ENCODE results near the gene UBTF. TPM values are rescaled to one million over a fixed set of nuclear protein-coding genes. Genes with fewer than 3 reads are reported as not detected.

UBTF gene
- total RNA-seq, 5 donors from 2014 or later (not counting 1 experiment from before 2014, with no cell fraction given) = 162 to 228 (median 213) TPM

DNA sequence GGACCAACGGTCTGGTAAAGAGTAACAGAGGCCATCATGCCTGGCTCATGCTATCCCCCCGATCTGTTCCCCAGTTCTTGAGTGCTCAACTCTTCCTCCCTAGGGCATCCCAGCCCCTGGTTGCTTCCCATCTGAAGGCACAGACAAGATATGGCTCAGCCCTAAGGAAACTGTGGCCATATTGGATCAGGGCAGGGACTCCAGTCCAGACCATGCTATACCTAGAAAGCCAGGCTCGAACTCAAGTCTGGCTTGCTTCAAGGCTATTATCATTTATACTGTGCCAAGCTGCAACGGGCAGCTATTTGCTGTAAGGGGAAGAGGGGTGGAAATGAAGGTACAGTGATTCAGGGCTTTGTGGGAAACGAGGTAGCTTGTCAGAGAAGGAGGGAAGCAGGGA, 2.8 kb downstream of the UBTF start:
- Mint-ChIP-seq H3K27ac (peak overlapping the region; percentile 94 to 98), H3K36me3 (peaks cover 34% of the 10 kb centered on the region), H3K4me1 (peaks cover 57 to 59% (median 58%) of the 10 kb centered on the region in 3 donors), H3K9me3 (no peaks in the 10 kb centered on the region), H3K4me3 (peak overlapping the region; percentile 80 to 84 (median 82)), H3K27me3 (peaks cover 0 to 1% of the 10 kb centered on the region in 2 donors)
- Histone ChIP-seq H3K9me3 (no peaks in the 10 kb centered on the region), H3K36me3 (ENCODE audit: control insufficient read depth in 2 of 2, extremely low read depth in 1 of 2, insufficient read depth in 1 of 2, low read length in 1 of 2) (peaks cover 7 to 42% of the 10 kb centered on the region in 2 donors), H3K27me3 (replicated peaks in 1 of 2; ENCODE audit: control insufficient read depth in 2 of 2, extremely low read depth in 1 of 2, insufficient read depth in 2 of 2, low read length in 1 of 2) (no peaks in the 10 kb centered on the region), H3K27ac (ENCODE audit: low read length) (peak overlapping the region; percentile 81), H3K4me3 (ENCODE audit: control insufficient read depth in 1 of 2, extremely low read depth in 1 of 2, low read length in 1 of 2) (peak overlapping the region; percentile 70 to 78), H3K4me1 (ENCODE audit: control insufficient read depth in 1 of 2, extremely low read depth in 1 of 2, insufficient read depth in 2 of 2, low read length in 2 of 2) (peaks cover 32 to 66% of the 10 kb centered on the region in 2 experiments)
- ChIA-PET CTCF (interaction anchor here (0.6 to 1.3 kb wide), 4 partner anchors 10 to 137 kb away, joined by 3 read pairs; no protein-coding TSS in a partner anchor), POLR2A (interaction anchor here (0.6 to 0.7 kb wide), 2 partner anchors 17 to 147 kb away, joined by 3 to 14 read pairs; partner anchors contain the start of gene ATXN7L3 (in 1 of the 2))
- WGBS (ENCODE audit: insufficient coverage) = 17% methylated on average over 3 of the region's 5 CpGs
- DNase-seq (peak in 1 of 35 experiments; percentile 18), ATAC-seq (replicated peaks in 1 of 4) (no peak)

DNA sequence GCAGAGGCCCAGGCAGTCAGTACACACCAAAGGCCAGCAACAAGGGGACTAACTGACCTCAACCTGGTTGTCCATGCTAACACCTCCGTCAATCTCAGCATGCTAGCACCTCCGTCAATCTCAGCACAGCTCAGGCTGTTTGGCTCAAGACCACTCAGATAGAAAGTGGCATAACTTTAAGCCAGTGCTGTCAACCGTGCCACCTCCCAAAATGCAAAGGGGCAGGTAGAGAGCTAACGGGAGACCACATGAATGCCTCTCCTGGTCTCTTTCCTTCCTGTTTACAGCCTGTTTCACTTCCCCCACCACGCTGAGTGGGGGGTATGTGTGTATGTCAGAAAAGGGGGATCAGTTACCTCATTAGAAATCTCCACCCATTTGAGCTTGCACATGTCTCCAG, 3.3 kb downstream of the UBTF start:
- Histone ChIP-seq H3K27ac (ENCODE audit: low read length) (peak overlapping the region; percentile 81), H3K4me1 (ENCODE audit: control insufficient read depth in 1 of 2, extremely low read depth in 1 of 2, insufficient read depth in 2 of 2, low read length in 2 of 2) (peaks cover 32 to 70% of the 10 kb centered on the region in 2 experiments), H3K4me3 (ENCODE audit: control insufficient read depth in 1 of 2, extremely low read depth in 1 of 2, low read length in 1 of 2) (peak overlapping the region; percentile 70 to 78), H3K27me3 (replicated peaks in 1 of 2; ENCODE audit: control insufficient read depth in 2 of 2, extremely low read depth in 1 of 2, insufficient read depth in 2 of 2, low read length in 1 of 2) (no peaks in the 10 kb centered on the region), H3K36me3 (ENCODE audit: control insufficient read depth in 2 of 2, extremely low read depth in 1 of 2, insufficient read depth in 1 of 2, low read length in 1 of 2) (peaks cover 10 to 47% of the 10 kb centered on the region in 2 donors), H3K9me3 (no peaks in the 10 kb centered on the region)
- H3K4me1 Mint-ChIP-seq = peaks cover 62 to 63% (median 63%) of the 10 kb centered on the region in 3 donors
- H3K27ac Mint-ChIP-seq = peak overlapping the region; percentile 94 to 98
- ATAC-seq (replicated peaks in 1 of 4) = peak; percentile 8 to 23 (median 20)
- CTCF ChIA-PET = interaction anchor here in 1 of 2 donors (0.9 to 1.3 kb wide), 3 partner anchors 10 to 111 kb away, joined by 3 read pairs; no protein-coding TSS in a partner anchor
- no peaks in the 10 kb centered on the region for H3K9me3 Mint-ChIP-seq
- WGBS (ENCODE audit: insufficient coverage) = 7% methylated on average over 2 of the region's 5 CpGs
- peak overlapping the region; percentile 80 to 84 (median 82) for H3K4me3 Mint-ChIP-seq
- DNase-seq = peak in 33 of 35 experiments; percentile 19 to 77 (median 53)
- no peaks in the 10 kb centered on the region for H3K27me3 Mint-ChIP-seq
- peaks cover 38% of the 10 kb centered on the region for H3K36me3 Mint-ChIP-seq
- POLR2A ChIA-PET = interaction anchor here in 1 of 2 donors (0.6 kb wide), 1 partner anchor 16 kb away, joined by 14 read pairs; the partner anchor contains the start of gene ATXN7L3

DNA sequence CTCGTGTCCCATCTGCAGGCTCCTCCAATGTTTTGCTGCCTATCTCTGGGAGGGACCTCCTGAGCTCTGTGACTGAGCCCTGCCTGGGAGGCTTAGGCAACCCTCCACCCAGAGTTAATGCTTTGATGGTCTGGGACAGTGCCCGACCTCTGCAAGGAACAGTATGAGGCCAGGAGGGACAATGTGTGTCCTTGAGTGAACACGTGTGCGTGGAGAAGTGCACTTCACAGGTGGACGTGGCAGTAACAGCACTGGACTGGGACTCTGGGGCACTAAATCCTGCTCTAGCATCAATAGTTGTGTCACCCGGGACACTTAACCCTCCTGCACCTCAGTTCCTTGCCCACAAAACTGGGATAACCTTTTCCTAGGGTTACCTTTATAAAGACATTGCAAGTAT, 4.6 kb downstream of the UBTF start:
- 88% methylated on average over 1 of the region's 6 CpGs for WGBS (ENCODE audit: insufficient coverage)
- Mint-ChIP-seq H3K9me3 (no peaks in the 10 kb centered on the region), H3K36me3 (peaks cover 41% of the 10 kb centered on the region), H3K4me3 (peak overlapping the region; percentile 49 to 82 (median 80)), H3K4me1 (peaks cover 69 to 72% (median 70%) of the 10 kb centered on the region in 3 donors), H3K27ac (peak overlapping the region; percentile 94 to 98), H3K27me3 (no peaks in the 10 kb centered on the region)
- H3K27me3 ChIP-seq (replicated peaks in 1 of 2; ENCODE audit: control insufficient read depth in 2 of 2, extremely low read depth in 1 of 2, insufficient read depth in 2 of 2, low read length in 1 of 2) = no peaks in the 10 kb centered on the region
- ChIA-PET CTCF (no interaction called here), POLR2A (no interaction called here)
- H3K9me3 ChIP-seq = no peaks in the 10 kb centered on the region
- no peak overlapping the region for H3K4me3 ChIP-seq (ENCODE audit: control insufficient read depth in 1 of 2, extremely low read depth in 1 of 2, low read length in 1 of 2)
- peaks cover 15 to 55% of the 10 kb centered on the region in 2 donors for H3K36me3 ChIP-seq (ENCODE audit: control insufficient read depth in 2 of 2, extremely low read depth in 1 of 2, insufficient read depth in 1 of 2, low read length in 1 of 2)
- peak overlapping the region; percentile 81 for H3K27ac ChIP-seq (ENCODE audit: low read length)
- DNase-seq = no peak
- H3K4me1 ChIP-seq (ENCODE audit: control insufficient read depth in 1 of 2, extremely low read depth in 1 of 2, insufficient read depth in 2 of 2, low read length in 2 of 2) = peaks cover 36 to 83% of the 10 kb centered on the region in 2 experiments
- no peak for ATAC-seq (replicated peaks in 1 of 4)

DNA sequence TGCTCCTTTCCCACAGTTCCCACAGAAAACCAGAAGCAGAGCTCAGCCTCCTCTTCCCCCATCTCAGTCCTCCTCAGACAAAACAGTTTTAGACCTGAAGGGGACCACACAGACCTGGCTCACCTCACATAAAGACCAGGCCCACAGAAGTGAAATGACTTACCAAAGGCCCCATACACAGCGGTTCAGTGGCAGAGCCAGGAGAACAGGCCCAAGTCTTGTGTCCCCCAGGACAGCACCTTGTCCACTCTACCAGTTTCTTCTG, 5.3 kb downstream of the UBTF start:
- Histone ChIP-seq H3K27ac (ENCODE audit: low read length) (peak overlapping the region; percentile 46), H3K9me3 (no peaks in the 10 kb centered on the region), H3K4me3 (ENCODE audit: control insufficient read depth in 1 of 2, extremely low read depth in 1 of 2, low read length in 1 of 2) (no peak overlapping the region), H3K36me3 (ENCODE audit: control insufficient read depth in 2 of 2, extremely low read depth in 1 of 2, insufficient read depth in 1 of 2, low read length in 1 of 2) (peaks cover 22 to 62% of the 10 kb centered on the region in 2 donors), H3K4me1 (ENCODE audit: control insufficient read depth in 1 of 2, extremely low read depth in 1 of 2, insufficient read depth in 2 of 2, low read length in 2 of 2) (peaks cover 37 to 90% of the 10 kb centered on the region in 2 experiments), H3K27me3 (replicated peaks in 1 of 2; ENCODE audit: control insufficient read depth in 2 of 2, extremely low read depth in 1 of 2, insufficient read depth in 2 of 2, low read length in 1 of 2) (no peaks in the 10 kb centered on the region)
- CTCF ChIA-PET = interaction anchor here in 1 of 2 donors (1.5 kb wide), 1 partner anchor 132 kb away, joined by 4 read pairs; no protein-coding TSS in a partner anchor
- H3K9me3 Mint-ChIP-seq = no peaks in the 10 kb centered on the region
- H3K27ac Mint-ChIP-seq = peak overlapping the region; percentile 94 to 98
- peaks cover 72 to 77% (median 73%) of the 10 kb centered on the region in 3 donors for H3K4me1 Mint-ChIP-seq
- H3K4me3 Mint-ChIP-seq = peak overlapping the region in 1 of 3 donors; percentile 80
- no peak for ATAC-seq (replicated peaks in 1 of 4)
- H3K27me3 Mint-ChIP-seq = no peaks in the 10 kb centered on the region
- peaks cover 41% of the 10 kb centered on the region for H3K36me3 Mint-ChIP-seq
- no peak for DNase-seq
- POLR2A ChIA-PET = no interaction called here
- WGBS (ENCODE audit: insufficient coverage) = no CpG with 5 or more reads among the region's 1 CpG

DNA sequence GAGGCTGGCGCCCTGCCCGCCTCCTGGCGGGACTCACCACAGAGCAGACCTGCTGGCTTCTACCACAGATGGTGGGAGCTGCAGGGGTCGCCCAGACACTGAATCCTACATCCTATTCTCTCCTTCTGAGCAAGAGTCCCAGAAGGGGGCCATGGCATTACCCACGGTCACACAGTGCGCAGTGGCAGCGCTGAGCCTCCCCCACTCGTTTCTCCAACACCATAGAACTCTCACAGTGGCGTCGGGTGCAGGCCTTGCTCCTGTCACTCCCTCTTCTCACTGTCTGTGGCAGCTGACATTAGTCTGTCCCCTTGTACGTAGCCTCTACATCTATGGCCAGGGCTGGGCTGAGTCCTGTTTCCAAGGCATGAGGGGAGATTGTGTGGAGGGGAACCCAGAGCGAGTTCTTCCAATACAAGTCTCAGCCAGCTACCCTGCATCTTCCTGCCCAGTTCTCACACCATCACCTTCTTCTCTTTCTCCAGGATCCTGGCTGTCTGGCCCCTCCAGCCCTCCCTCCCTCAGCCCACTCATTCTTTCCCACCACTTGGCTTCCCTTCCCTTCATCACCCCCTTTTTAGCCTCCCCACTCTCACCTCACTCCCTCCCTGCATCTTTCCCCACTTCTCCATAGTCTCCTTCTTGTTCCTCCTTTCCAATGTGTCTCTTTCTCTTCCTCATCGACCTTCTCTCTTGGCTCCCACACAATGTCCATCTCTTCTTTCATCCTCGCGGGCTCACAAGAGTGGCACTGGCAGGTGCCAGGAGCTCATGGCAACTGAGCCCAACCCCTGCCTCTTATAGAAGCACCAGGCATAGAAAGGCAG, 5.9 kb downstream of the UBTF start:
- H3K4me3 Mint-ChIP-seq = peak overlapping the region in 1 of 3 donors; percentile 80
- no peaks in the 10 kb centered on the region for H3K27me3 ChIP-seq (replicated peaks in 1 of 2; ENCODE audit: control insufficient read depth in 2 of 2, extremely low read depth in 1 of 2, insufficient read depth in 2 of 2, low read length in 1 of 2)
- H3K9me3 ChIP-seq = no peaks in the 10 kb centered on the region
- peaks cover 42% of the 10 kb centered on the region for H3K36me3 Mint-ChIP-seq
- DNase-seq (no peak), ATAC-seq (replicated peaks in 1 of 4) (no peak)
- H3K27ac ChIP-seq (ENCODE audit: low read length) = peak overlapping the region; percentile 46
- POLR2A ChIA-PET = no interaction called here
- no peaks in the 10 kb centered on the region for H3K27me3 Mint-ChIP-seq
- 90% methylated on average over 10 of the region's 15 CpGs for WGBS (ENCODE audit: insufficient coverage)
- peaks cover 28 to 67% of the 10 kb centered on the region in 2 donors for H3K36me3 ChIP-seq (ENCODE audit: control insufficient read depth in 2 of 2, extremely low read depth in 1 of 2, insufficient read depth in 1 of 2, low read length in 1 of 2)
- peaks cover 38 to 95% of the 10 kb centered on the region in 2 experiments for H3K4me1 ChIP-seq (ENCODE audit: control insufficient read depth in 1 of 2, extremely low read depth in 1 of 2, insufficient read depth in 2 of 2, low read length in 2 of 2)
- peak overlapping the region; percentile 94 to 98 for H3K27ac Mint-ChIP-seq
- H3K9me3 Mint-ChIP-seq = no peaks in the 10 kb centered on the region
- H3K4me3 ChIP-seq (ENCODE audit: control insufficient read depth in 1 of 2, extremely low read depth in 1 of 2, low read length in 1 of 2) = no peak overlapping the region
- CTCF ChIA-PET = interaction anchor here (0.5 to 1.5 kb wide), 3 partner anchors 103 to 132 kb away, joined by 4 read pairs; no protein-coding TSS in a partner anchor
- peaks cover 74 to 78% (median 75%) of the 10 kb centered on the region in 3 donors for H3K4me1 Mint-ChIP-seq

All from T-cell (primary cell).